Ovary (tissue), 9 donors: ENCODE measurements around the gene ARF1. TPM values are rescaled to one million over a fixed set of nuclear protein-coding genes. Genes with fewer than 3 reads are reported as not detected.
A peak's percentile ranks its signal among the peaks of the same experiment; 100 is the strongest.

Source experiments
- DNase-seq, 5 donors: peaks; one replicate each; pipeline ENCODE4 v3.0.0-alpha.2; 2019 to 2020
- H3K27ac ChIP-seq, 2 donors: fragments of 200-600 bp; one replicate each; pipeline versions ENCODE4 v1.5.1 to v1.8.0; 2019 to 2022
- H3K27me3 ChIP-seq: fragments of 200-600 bp; one replicate; pipeline ENCODE4 v1.8.0; 2022
- H3K36me3 ChIP-seq: fragments of 200-600 bp; sonication (generic); one replicate; pipeline ENCODE4 v1.5.1; 2019
- H3K4me1 ChIP-seq: one replicate; pipeline ENCODE4 v1.8.1; 2013; ENCODE audit warnings: mild to moderate bottlenecking, moderate library complexity; ENCODE audit not compliant: insufficient read depth
- H3K4me3 ChIP-seq: fragments of 200-600 bp; sonication (generic); one replicate; pipeline ENCODE4 v1.5.1; 2017
- H3K9me3 ChIP-seq, 2 donors: fragments of 200-600 bp in 1 of 2; sonication (generic) in 1 of 2; one replicate each; pipeline versions ENCODE4 v1.5.1 to v1.8.1; 2013 to 2019; ENCODE audit warnings: mild to moderate bottlenecking in 1 of 2, moderate library complexity in 1 of 2
- EP300 ChIP-seq: sonication (generic); formaldehyde crosslinking; IDR thresholded peaks from one replicate; pipeline ENCODE4 v1.6.1; 2017; ENCODE audit warnings: antibody characterized with exemption
- POLR2A ChIP-seq: fragments of 450-650 bp; IDR thresholded peaks from one replicate; pipeline ENCODE4 v1.6.1; 2017; ENCODE audit warnings: antibody characterized with exemption, mild to moderate bottlenecking, moderate library complexity
- WGBS, 3 donors: extraction: QIAGEN DNeasy Blood & Tissue Kit in 1 of 3; methylation state at CpG; one replicate each; pipeline versions ENCODE4 v1.1.5 to v1.1.7; 2013 to 2017; 5-methylcytosine and 5-hydroxymethylcytosine counted together
- intact Hi-C, 4 donors: fragments of 100-400 bp; cut with DNase I; formaldehyde crosslinking; loops; one replicate each; pipeline versions ENCODE4 v1.11.0 to v1.15.1; 2022 to 2023
- microRNA-seq, 3 donors: library from miRNA; unstranded; fragments of <30 nt; microRNA quantifications; one replicate each; pipeline versions ENCODE4 to v1.2.0, GENCODE V29; 2019 to 2020
- polyA plus RNA-seq, 2 donors: library from polyadenylated mRNA; stranded (reverse); fragments of 200-250 nt in 1 of 2; fragments of 350-450 nt in 1 of 2; fragmentation: Illumina TruSeq in 1 of 2; extraction: RNeasy Lipid Tissue Mini Kit (QIAGEN cat#74804) in 1 of 2; gene quantifications; one replicate each; pipeline ENCODE4 v1.2.3, GENCODE V29; 2013 to 2014
- small RNA-seq: library from RNA; depleted of rRNA; stranded (forward); fragments of <200 nt; gene quantifications from one replicate; pipeline ENCODE3, GENCODE V24; 2016
- total RNA-seq, 7 donors: library from RNA; depleted of rRNA in 2 of 7; stranded (reverse); fragments of >200 nt in 2 of 7; fragmentation: NEBNext Ultra II Directional in 3 of 7; extraction: Animal tissue kit (Norgen Biotek cat#: 25700) in 3 of 7; gene quantifications; one replicate each; pipeline versions ENCODE4 v1.1.0 to v1.2.4, GENCODE V29; 2016 to 2023
- TF ChIP-seq, protein P1 (sequence below), 3 donors: fragments of 450-650 bp in 2 of 3; fragments of 200-600 bp in 1 of 3; IDR thresholded peaks; one replicate each; pipeline versions ENCODE4 v1.5.1 to v1.8.0; 2016 to 2022; ENCODE audit warnings: antibody characterized with exemption in 3 of 3, mild to moderate bottlenecking in 1 of 3
- donor health status: DM: no; HTN: no; CAD: no; lungs with moderate emphysema.
- donor health status: DM: no; HTN: no; CAD: no.
- donor health status: Bipolar disorder and iron deficiency.
- donor health status: DM: yes; HTN: yes; CAD: no.
- donor health status: DM: no; HTN: no; CAD: no.
- donor health status: DM: yes; HTN: yes; CAD: no.

The ARF1 gene
- total and polyA plus RNA-seq, 9 donors = 179 to 345 (median 285) TPM

DNA sequence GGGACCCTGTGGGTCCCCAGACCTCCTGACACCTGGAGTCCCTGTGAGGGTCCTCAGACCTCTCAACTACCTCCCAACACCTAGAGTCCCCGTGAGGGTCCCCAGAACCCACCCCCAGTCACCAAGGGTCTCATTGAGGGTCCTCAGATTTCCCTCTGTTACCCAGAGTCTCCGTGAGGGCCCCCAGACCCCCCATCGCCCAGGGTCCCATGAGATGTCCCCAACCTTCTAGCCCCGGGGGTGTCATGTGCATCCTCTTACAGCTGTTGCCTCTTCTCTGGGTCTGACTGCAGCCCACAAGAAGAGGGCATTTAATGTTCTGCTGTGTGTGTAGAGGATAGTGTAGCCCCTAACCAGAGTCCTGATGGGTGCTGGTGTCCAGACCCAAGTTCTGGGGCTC, 65.3 kb downstream of the ARF1 start:
- Histone ChIP-seq H3K4me3 (no peak overlapping the region), H3K9me3 (no peaks in the 10 kb centered on the region), H3K4me1 (peaks cover 25% of the 10 kb centered on the region), H3K27me3 (no peaks in the 10 kb centered on the region), H3K36me3 (no peaks in the 10 kb centered on the region), H3K27ac (peak overlapping the region in 1 of 2 donors; percentile 99)
- TF ChIP-seq EP300 (no peak), POLR2A (no peak)
- TF ChIP-seq, protein P1, sequence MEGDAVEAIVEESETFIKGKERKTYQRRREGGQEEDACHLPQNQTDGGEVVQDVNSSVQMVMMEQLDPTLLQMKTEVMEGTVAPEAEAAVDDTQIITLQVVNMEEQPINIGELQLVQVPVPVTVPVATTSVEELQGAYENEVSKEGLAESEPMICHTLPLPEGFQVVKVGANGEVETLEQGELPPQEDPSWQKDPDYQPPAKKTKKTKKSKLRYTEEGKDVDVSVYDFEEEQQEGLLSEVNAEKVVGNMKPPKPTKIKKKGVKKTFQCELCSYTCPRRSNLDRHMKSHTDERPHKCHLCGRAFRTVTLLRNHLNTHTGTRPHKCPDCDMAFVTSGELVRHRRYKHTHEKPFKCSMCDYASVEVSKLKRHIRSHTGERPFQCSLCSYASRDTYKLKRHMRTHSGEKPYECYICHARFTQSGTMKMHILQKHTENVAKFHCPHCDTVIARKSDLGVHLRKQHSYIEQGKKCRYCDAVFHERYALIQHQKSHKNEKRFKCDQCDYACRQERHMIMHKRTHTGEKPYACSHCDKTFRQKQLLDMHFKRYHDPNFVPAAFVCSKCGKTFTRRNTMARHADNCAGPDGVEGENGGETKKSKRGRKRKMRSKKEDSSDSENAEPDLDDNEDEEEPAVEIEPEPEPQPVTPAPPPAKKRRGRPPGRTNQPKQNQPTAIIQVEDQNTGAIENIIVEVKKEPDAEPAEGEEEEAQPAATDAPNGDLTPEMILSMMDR (IDR thresholded peaks at IDR 0.05) = no peak
- 85 to 87% (median 85%) methylated on average over 4 of the region's 4 CpGs for WGBS, 3 donors
- DNase-seq = peak in 1 of 5 donors; percentile 29
- intact Hi-C loops = no loop called here

DNA sequence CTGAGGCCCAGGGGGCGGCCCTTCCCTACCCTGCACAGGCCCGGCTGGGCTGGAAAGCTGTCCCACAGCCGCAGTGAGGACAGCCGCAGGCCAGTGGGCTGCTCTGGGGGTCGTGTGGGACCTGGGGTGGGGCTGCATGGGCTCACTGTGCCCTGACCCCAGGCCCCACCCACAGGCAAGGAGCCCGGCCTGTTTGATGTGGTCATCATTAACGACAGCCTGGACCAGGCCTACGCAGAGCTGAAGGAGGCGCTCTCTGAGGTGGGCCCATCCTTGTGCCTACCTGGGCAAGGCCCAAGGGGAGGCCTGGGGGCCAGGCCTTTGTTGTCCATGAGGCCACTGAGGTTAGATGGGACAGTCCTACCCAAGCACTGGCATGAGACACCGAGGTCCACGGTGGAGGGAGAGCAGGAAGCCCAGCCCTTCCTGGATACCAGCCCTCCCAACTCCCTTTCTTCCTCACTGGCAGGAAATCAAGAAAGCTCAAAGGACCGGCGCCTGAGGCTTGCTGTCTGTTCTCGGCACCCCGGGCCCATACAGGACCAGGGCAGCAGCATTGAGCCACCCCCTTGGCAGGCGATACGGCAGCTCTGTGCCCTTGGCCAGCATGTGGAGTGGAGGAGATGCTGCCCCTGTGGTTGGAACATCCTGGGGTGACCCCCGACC, 65.8 kb downstream of the ARF1 start:
- peak; percentile 41 to 59 (median 47) for DNase-seq
- intact Hi-C loops = no loop called here
- WGBS, 3 donors = 51 to 53% (median 51%) methylated on average over 18 of the region's 18 CpGs
- H3K36me3 ChIP-seq = no peaks in the 10 kb centered on the region
- no peaks in the 10 kb centered on the region for H3K9me3 ChIP-seq
- TF ChIP-seq POLR2A = no peak
- no peak for TF ChIP-seq EP300
- TF ChIP-seq, protein P1 (IDR thresholded peaks at IDR 0.05) = no peak
- peaks cover 25% of the 10 kb centered on the region for H3K4me1 ChIP-seq
- peak overlapping the region; percentile 97 to 99 for H3K27ac ChIP-seq
- H3K4me3 ChIP-seq = no peak overlapping the region
- no peaks in the 10 kb centered on the region for H3K27me3 ChIP-seq

Small RNAs within 50 kb of the gene (microRNA-seq; reads per million reads assigned to microRNA genes)
- 0 to 0.79 (median 0.38) reads per million in 3 donors for gene MIR3620

Small RNAs within 50 kb of the gene (small RNA-seq; reads per million reads assigned to genes)
- gene AL359510.1 = not detected

Other genes with a start within 250 kb of the ARF1 start
- gene WNT9A, start 134.8 kb upstream of the ARF1 start, total RNA-seq = 10 to 100 TPM in 3 of 7 donors, 1 to 10 TPM in 4; 3.9 to 15.9 (median 9.8) TPM
- 10 to 100 TPM in 1 of 2 donors, 1 to 10 TPM in 1; 1.1 to 10.8 TPM for gene WNT9A, start 134.8 kb upstream of the ARF1 start, polyA plus RNA-seq
- gene WNT3A, start 75.7 kb upstream of the ARF1 start, total RNA-seq = not detected
- not detected for gene WNT3A, start 75.7 kb upstream of the ARF1 start, polyA plus RNA-seq
- 10 to 100 TPM; 16.0 to 24.7 (median 21.0) TPM for gene C1orf35, start 20.6 kb downstream of the ARF1 start, total RNA-seq
- 10 to 100 TPM in 1 of 2 donors, 1 to 10 TPM in 1; 2.8 to 29.3 TPM for gene C1orf35, start 20.6 kb downstream of the ARF1 start, polyA plus RNA-seq
- gene MRPL55, start 26.6 kb downstream of the ARF1 start, total RNA-seq = 10 to 100 TPM; 36.4 to 98.5 (median 43.3) TPM
- gene MRPL55, start 26.6 kb downstream of the ARF1 start, polyA plus RNA-seq = 10 to 100 TPM; 14.6 to 87.5 TPM
- 100 to 1,000 TPM; 129 to 256 (median 171) TPM for gene GUK1, start 57.6 kb downstream of the ARF1 start, total RNA-seq
- gene GUK1, start 57.6 kb downstream of the ARF1 start, polyA plus RNA-seq = 100 to 1,000 TPM in 1 of 2 donors, 10 to 100 TPM in 1; 17.7 to 228 TPM
- gene GJC2, start 67.2 kb downstream of the ARF1 start, total RNA-seq = 10 to 100 TPM in 2 of 7 donors, 1 to 10 TPM in 5; 2.2 to 12.6 (median 8.0) TPM
- 1 to 10 TPM in 1 of 2 donors, under 1 TPM in 1; 0.18 to 2.3 TPM for gene GJC2, start 67.2 kb downstream of the ARF1 start, polyA plus RNA-seq
- 10 to 100 TPM in 4 of 7 donors, 1 to 10 TPM in 3; 3.7 to 14.5 (median 11.1) TPM for gene IBA57, start 83.1 kb downstream of the ARF1 start, total RNA-seq
- gene IBA57, start 83.1 kb downstream of the ARF1 start, polyA plus RNA-seq = 1 to 10 TPM; 2.8 to 5.8 TPM
- gene OBSCN, start 125.3 kb downstream of the ARF1 start, total RNA-seq = 10 to 100 TPM; 21.7 to 37.1 (median 29.9) TPM
- 10 to 100 TPM in 1 of 2 donors, 1 to 10 TPM in 1; 3.5 to 11.9 TPM for gene OBSCN, start 125.3 kb downstream of the ARF1 start, polyA plus RNA-seq